HG02642 (cell line): ENCODE data around the gene LDHAL6B.

Experiments
- ATAC-seq: cut with Tn5 transposase; IDR thresholded peaks from one replicate; pipeline ENCODE4 v1.9.1; 2021; ENCODE audit warnings: mild to moderate bottlenecking; ENCODE audit not compliant: unreplicated experiment, poor library complexity

The LDHAL6B gene

DNA sequence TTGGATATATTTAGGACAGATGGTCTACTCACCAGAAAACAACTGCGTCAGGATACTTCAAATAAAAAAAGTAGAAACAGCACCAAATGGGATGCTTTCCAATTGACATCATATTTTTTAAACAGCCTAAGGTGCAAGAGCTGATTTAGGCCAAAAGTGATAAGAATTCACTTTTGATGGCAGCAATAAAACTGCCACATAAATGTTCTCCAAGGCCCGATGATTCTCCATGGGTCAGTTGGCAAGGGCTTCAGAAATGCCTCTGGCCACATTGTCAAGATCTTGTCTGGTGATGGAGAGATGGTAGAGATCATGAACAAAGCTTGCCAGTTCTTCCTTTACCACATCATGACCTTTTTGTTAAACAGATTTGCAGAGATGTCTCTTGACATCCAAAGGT is 38.9 kb downstream of the LDHAL6B start:
- ATAC-seq, result no peak

DNA sequence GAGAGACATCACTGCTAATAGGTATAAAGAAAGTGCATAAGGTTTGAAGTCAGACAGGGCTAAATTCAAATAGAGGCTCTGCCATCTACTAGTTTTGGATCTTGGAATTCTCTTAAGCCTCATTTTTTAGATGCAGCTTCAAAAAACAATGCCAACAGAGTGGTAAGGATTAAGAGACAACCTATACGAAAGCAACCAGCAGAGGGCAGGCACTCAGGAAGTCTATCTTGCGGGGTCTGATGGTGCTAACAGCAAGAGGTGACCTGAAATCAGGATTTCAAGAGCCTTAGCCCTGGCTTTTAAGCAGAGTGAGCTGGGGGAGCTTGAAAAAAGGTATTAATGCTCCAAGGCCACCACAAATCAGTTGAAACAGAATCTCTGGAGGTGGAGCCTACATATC is 40.7 kb downstream of the LDHAL6B start:
- no peak for ATAC-seq

DNA sequence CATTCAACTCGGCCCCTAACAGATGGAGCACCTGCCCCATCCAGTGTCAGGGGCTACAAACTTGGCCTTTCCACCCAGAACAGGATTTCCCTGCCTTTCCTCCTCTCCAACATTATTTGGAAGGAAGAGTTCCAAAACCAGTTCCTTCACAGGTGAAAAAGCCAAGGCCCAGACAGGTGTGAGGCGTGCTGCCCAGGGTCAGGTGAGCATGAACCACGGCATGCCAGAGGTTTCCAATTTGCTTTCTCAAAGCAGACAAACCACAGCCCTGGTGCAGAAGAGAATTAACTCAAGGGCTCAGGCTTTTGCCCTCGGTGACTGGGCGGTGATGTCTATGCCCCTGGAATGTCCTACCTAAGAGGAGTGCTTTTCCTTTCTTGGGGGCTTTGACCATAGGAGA is 43.2 kb downstream of the LDHAL6B start:
- ATAC-seq, result no peak

DNA sequence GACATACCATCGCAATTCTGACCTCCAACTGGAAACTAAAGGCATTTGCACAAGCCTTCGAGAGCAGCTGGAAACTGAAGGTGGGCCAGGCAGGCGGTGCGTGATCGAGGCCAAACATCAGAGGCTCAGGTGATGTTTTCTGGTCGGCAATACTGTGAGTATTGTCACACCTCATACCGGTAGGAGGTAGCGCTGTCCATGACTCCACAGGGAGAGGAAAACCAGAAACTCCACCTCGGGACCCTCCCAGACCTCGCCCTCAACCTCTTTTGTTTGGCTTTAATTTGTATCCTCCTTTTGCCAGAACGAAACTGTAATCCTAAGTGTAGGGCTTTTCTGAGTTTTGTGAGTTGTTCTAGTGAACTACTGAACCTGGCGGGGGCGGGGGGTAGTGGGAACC is 43.6 kb downstream of the LDHAL6B start:
- no peak for ATAC-seq

DNA sequence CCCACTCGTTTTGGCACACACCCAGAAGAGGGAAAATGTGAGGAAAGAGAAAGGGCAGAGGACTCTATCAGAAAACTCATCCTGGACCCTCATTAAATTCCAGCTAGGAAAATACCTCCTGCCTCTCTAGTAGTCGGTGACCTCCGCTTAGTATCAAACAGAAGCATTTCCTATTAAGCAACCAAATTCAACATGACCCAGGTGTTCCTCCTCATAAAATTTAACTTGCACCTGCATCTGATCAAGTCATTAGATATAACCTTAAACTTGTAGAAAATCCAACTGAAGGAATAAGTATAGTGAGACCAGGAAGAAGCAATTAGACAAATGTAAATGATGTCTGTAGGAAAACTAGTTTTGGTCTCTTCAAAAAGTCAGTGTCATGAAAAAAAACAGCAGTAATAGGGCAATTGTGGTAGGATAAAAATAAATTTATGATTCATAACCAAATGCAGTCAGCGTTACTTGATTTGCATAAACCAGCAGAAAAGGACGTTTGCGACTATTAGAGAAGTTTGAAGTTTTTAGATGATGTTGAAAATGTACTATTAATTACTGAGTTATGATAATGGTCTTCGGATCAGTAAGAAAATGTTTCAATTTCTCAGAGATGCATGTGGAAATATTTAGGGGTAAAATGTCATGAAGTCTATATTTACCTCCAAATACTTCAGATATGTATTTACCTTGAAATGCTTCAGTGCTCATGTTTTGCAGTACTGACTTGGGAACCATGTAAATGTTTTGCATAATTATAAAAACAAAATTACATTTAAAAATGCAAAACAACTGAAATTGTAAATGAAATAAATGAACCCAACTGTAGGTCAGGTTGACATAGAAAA is 44.6 kb downstream of the LDHAL6B start:
- ATAC-seq, result peak; percentile 37

DNA sequence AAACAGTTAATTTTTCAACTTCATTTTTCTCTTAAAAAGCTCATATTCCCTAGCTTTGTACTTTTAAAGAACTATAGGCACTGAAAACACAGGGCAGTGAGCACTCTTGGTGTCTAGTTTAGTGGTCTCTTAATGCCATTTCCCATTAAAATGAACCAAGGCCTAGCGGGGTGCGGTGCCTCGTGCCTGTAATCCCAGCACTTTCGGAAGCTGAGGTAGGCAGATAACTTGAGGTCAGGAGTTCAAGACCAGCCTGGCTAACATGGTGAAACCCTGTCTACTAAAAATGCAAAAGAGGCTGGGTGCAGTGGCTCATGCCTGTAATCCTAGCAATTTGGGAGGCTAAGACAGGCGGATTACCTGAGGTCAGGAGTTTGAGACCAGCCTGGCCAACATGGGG is 45.5 kb downstream of the LDHAL6B start:
- ATAC-seq, result no peak

DNA sequence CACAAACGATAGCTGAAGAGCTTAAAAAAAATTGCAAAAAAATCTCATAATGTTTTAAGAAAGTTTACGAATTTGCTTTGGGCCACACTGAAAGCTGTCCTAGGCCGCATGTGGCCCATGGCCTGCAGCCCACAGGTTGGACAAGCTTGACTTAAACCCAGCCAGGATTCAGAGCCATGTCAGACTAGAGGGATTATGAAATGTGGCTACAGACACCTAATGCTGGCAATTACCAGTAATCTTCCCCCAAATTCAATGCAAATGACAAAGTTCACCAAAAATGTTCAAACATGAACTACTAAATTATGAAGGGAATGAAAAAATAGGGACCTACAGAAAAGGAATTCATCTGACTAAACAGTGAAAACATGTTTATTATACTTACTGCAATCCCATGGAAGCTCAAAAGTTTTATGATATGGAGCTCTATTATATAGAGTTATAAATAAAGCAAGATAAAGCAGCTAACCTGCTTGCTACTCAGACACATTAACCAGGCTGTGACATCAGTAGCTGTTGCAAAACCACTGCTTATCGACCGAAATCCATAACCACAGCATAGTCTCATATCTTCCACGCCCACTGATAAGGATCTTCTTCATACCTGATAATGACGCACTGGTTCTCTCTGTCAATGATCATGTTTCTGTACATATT is 49.2 kb downstream of the LDHAL6B start:
- no peak for ATAC-seq

DNA sequence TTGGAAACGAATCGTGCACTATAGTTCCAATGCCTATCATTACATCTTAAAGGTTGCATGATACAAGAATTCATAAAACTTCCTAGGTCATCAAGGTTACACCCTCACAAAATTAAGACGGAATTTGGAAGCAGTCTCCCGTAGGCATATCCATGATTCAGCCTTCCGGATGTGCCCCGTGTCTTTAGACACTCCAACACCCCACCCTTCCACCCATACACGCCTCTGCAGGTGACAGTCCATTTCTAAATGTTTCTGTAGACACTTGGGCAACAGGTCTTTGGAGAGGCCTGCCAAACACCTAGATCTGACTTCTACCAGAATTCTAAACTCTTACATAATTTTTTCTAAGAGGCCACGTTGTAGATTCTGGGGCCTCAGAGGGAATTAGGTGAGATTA is 49.8 kb downstream of the LDHAL6B start:
- ATAC-seq, result no peak

DNA sequence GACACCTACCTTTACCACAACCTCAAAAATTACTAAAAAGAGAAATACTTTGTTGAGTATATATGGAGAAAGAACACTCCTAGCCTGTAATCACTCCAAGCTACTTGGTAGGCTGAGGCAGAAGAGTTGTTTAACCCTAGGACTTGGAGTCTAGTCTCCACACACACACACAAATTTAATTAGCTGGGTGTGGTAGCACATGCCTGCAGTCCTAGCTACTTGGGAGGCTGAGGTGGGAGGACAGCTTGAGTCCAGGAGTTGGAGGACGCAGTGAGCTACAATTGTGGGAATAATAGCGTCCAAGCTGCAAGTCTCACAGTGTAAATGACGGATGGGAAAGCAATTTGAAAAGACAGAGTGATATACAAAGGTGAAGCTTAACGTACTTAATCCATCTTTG is 50.5 kb downstream of the LDHAL6B start:
- ATAC-seq, result no peak
